Hepatocyte (in vitro differentiated cells): ENCODE data around the gene TOR4A. TPM values are rescaled to one million over a fixed set of nuclear protein-coding genes. Genes with fewer than 3 reads are reported as not detected.

Experiments used
- DNase-seq: peaks from one replicate; pipeline ENCODE4 v3.0.0-alpha.2; 2016; ENCODE audit warnings: low spot score
- H2AFZ ChIP-seq: fragments of 200-600 bp; sonication (generic); 2 replicates; pipeline ENCODE4 v1.6.0; 2016; ENCODE audit warnings: antibody characterized with exemption, mild to moderate bottlenecking
- H3K27ac ChIP-seq: fragments of 200-600 bp; sonication (generic); 2 replicates; pipeline ENCODE4 v1.5.1; 2016; ENCODE audit warnings: mild to moderate bottlenecking
- H3K27me3 ChIP-seq: fragments of 200-600 bp; sonication (generic); 2 replicates; pipeline ENCODE4 v1.6.1; 2016
- H3K36me3 ChIP-seq: fragments of 200-600 bp; sonication (generic); replicated peaks from 2 replicates; pipeline ENCODE4 v1.5.1; 2016; ENCODE audit warnings: low read depth; ENCODE audit not compliant: insufficient read depth
- H3K4me1 ChIP-seq: fragments of 200-600 bp; sonication (generic); 2 replicates; pipeline ENCODE4 v1.5.1; 2016; ENCODE audit warnings: mild to moderate bottlenecking, moderate library complexity; ENCODE audit not compliant: insufficient read depth
- H3K4me2 ChIP-seq: fragments of 200-600 bp; sonication (generic); 2 replicates; pipeline ENCODE4 v1.6.0; 2016
- H3K4me3 ChIP-seq: fragments of 200-600 bp; sonication (generic); 2 replicates; pipeline ENCODE4 v1.5.1; 2016; ENCODE audit warnings: mild to moderate bottlenecking
- H3K79me2 ChIP-seq: fragments of 200-600 bp; sonication (generic); 2 replicates; pipeline ENCODE4 v1.6.0; 2017; ENCODE audit warnings: mild to moderate bottlenecking
- H3K9me2 ChIP-seq: fragments of 200-600 bp; sonication (generic); replicated peaks from 2 replicates; pipeline ENCODE4 v1.6.0; 2017; ENCODE audit warnings: mild to moderate bottlenecking; ENCODE audit not compliant: insufficient read depth
- H3K9me3 ChIP-seq: fragments of 200-600 bp; sonication (generic); 2 replicates; pipeline ENCODE4 v1.5.1; 2016; ENCODE audit warnings: low read depth, mild to moderate bottlenecking
- H4K20me1 ChIP-seq: fragments of 200-600 bp; sonication (generic); 2 replicates; pipeline ENCODE4 v1.6.0; 2016; ENCODE audit warnings: mild to moderate bottlenecking; ENCODE audit not compliant: insufficient read depth, poor library complexity, severe bottlenecking
- EZH2 ChIP-seq: fragments of 200-600 bp; sonication (generic); IDR thresholded peaks from 2 replicates; pipeline ENCODE4 v1.6.1; 2016; ENCODE audit warnings: antibody characterized with exemption, mild to moderate bottlenecking, borderline replicate concordance
- EZH2phosphoT487 ChIP-seq: fragments of 200-600 bp; sonication (generic); IDR thresholded peaks from one replicate; pipeline ENCODE4 v1.6.1; 2018; ENCODE audit warnings: antibody characterized with exemption, mild to moderate bottlenecking, low read depth, moderate library complexity; ENCODE audit not compliant: unreplicated experiment, severe bottlenecking
- WGBS: methylation state at CpG from one replicate; pipeline ENCODE4 v1.1.6; 2016; ENCODE audit warnings: low lambda C conversion rate; ENCODE audit errors: missing lambda C conversion rate; 5-methylcytosine and 5-hydroxymethylcytosine counted together
- polyA plus RNA-seq: library from polyadenylated mRNA; unstranded; fragments of >200 nt; fragmentation: Nextera tagmentation; extraction: Ambion mirVana; gene quantifications from 2 replicates; pipeline ENCODE4 v1.2.1, GENCODE V29; 2016
- total RNA-seq: library from RNA; depleted of rRNA; stranded (reverse); fragments of >200 nt; gene quantifications from 2 replicates; pipeline ENCODE4 v1.2.3, GENCODE V29; 2014
- TF ChIP-seq, protein P1 (sequence below): fragments of 200-600 bp; sonication (generic); IDR thresholded peaks from 2 replicates; pipeline ENCODE4 v1.5.1; 2016; ENCODE audit warnings: antibody characterized with exemption, mild to moderate bottlenecking; ENCODE audit not compliant: poor library complexity

TOR4A gene
- total and polyA plus RNA-seq, 2 experiments from 2014 or later: 8.0 to 14.4 TPM

DNA sequence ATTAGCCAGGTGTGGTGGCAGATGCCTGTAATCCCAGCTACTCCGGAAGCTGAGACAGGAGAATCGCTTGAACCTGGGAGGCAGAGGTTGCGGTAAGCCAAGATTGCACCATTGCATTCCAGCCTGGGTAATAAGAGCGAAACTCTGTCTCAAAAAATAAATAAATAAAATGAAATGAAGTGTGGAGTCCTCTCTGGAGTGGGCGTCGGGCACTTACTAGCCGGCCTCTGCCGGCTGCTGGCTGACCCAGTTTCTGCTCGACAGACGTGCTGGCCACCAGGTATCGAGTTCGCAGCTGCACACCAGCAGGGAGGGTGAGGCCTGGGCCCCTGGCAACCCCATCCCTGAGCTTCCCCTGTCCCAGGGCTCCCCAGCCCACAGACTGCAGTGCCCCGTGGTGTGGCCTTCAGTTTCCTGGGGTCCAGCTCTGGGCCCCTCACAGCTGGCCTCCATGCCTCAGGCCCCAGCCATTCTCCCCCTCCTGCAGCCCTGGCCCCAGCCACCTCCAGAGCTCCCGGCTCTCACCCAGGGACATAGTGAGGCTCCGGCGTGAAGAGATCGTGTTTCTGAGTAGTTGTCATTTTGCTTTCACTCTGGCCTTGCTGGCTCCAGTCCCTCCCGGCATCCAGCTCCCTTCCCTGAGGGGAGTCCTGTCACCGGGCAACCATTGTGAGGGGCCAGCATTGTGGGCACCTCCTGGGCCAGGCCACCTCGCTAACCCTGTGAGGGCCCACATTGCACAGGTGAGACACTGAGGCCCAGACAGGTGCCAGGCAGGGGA lies 30.2 kb upstream of the TOR4A start:
- TF ChIP-seq, protein P1, sequence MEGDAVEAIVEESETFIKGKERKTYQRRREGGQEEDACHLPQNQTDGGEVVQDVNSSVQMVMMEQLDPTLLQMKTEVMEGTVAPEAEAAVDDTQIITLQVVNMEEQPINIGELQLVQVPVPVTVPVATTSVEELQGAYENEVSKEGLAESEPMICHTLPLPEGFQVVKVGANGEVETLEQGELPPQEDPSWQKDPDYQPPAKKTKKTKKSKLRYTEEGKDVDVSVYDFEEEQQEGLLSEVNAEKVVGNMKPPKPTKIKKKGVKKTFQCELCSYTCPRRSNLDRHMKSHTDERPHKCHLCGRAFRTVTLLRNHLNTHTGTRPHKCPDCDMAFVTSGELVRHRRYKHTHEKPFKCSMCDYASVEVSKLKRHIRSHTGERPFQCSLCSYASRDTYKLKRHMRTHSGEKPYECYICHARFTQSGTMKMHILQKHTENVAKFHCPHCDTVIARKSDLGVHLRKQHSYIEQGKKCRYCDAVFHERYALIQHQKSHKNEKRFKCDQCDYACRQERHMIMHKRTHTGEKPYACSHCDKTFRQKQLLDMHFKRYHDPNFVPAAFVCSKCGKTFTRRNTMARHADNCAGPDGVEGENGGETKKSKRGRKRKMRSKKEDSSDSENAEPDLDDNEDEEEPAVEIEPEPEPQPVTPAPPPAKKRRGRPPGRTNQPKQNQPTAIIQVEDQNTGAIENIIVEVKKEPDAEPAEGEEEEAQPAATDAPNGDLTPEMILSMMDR: no peak
- peaks cover 7% of the 10 kb centered on the region for H3K4me1 ChIP-seq
- 75% methylated on average over 20 of the region's 20 CpGs for WGBS
- no peak overlapping the region for H2AFZ ChIP-seq
- H3K27ac ChIP-seq: no peak overlapping the region
- H3K4me3 ChIP-seq: no peak overlapping the region
- H3K9me2 ChIP-seq: no peaks in the 10 kb centered on the region
- DNase-seq: no peak
- H3K9me3 ChIP-seq: no peaks in the 10 kb centered on the region
- no peak overlapping the region for H3K4me2 ChIP-seq
- no peaks in the 10 kb centered on the region for H3K36me3 ChIP-seq
- H3K27me3 ChIP-seq: no peaks in the 10 kb centered on the region
- peaks cover 16% of the 10 kb centered on the region for H4K20me1 ChIP-seq
- H3K79me2 ChIP-seq: peaks cover 21% of the 10 kb centered on the region

- H3K27me3 ChIP-seq: no peaks in the 10 kb centered on the region
- no peak overlapping the region for H2AFZ ChIP-seq
- H3K9me3 ChIP-seq: no peaks in the 10 kb centered on the region
- peaks cover 2% of the 10 kb centered on the region for H3K4me1 ChIP-seq
- DNase-seq: no peak
- no peak overlapping the region for H3K4me3 ChIP-seq
- 92% methylated on average over 6 of the region's 6 CpGs for WGBS
- H3K36me3 ChIP-seq: no peaks in the 10 kb centered on the region
- peaks cover 11% of the 10 kb centered on the region for H4K20me1 ChIP-seq
- TF ChIP-seq EZH2phosphoT487: no peak
- no peak for TF ChIP-seq EZH2
- TF ChIP-seq, protein P1: no peak
- no peaks in the 10 kb centered on the region for H3K9me2 ChIP-seq
- no peak overlapping the region for H3K4me2 ChIP-seq
- no peak overlapping the region for H3K27ac ChIP-seq
- H3K79me2 ChIP-seq: peaks cover 15% of the 10 kb centered on the region
Measured at GRCh38 chr9:137247916-137248175, 29.7 kb upstream of the TOR4A start.

GRCh38 chr9:137250329-137251193 lies 27.0 kb upstream of the TOR4A start:
- Histone ChIP-seq H2AFZ (no peak overlapping the region), H3K27ac (no peak overlapping the region)
- 80% methylated on average over 14 of the region's 18 CpGs for WGBS

More at GRCh38 chr9:137250329-137251193, 27.0 kb upstream of the TOR4A start:
- Histone ChIP-seq H3K9me3 (no peaks in the 10 kb centered on the region), H3K4me3 (no peak overlapping the region), H3K4me1 (peaks cover 8% of the 10 kb centered on the region), H3K9me2 (no peaks in the 10 kb centered on the region), H3K36me3 (no peaks in the 10 kb centered on the region), H3K27me3 (no peaks in the 10 kb centered on the region), H3K79me2 (peaks cover 2% of the 10 kb centered on the region), H4K20me1 (no peaks in the 10 kb centered on the region), H3K4me2 (no peak overlapping the region)
- DNase-seq: no peak
- TF ChIP-seq, protein P1: no peak
- no peak for TF ChIP-seq EZH2
- no peak for TF ChIP-seq EZH2phosphoT487
